GM23338 (cell line): Measurements from ENCODE around the gene HHAT. TPM values are rescaled to one million over a fixed set of nuclear protein-coding genes. Genes with fewer than 3 reads are reported as not detected.
A peak's percentile ranks its signal among the peaks of the same experiment; 100 is the strongest.

ENCODE experiments used
- ATAC-seq: fragments of 200-7000 bp; cut with Tn5 transposase; 3 replicates; pipeline ENCODE4 v1.9.1; 2020
- DNase-seq: peaks from one replicate; pipeline ENCODE4 v3.0.0-alpha.2; 2015; ENCODE audit warnings: low spot score
- H2AFZ ChIP-seq: fragments of 200-600 bp; sonication (generic); 2 replicates; pipeline ENCODE4 v1.8.0; 2016; ENCODE audit warnings: antibody characterized with exemption, mild to moderate bottlenecking, moderate library complexity
- H3F3A ChIP-seq: fragments of 200-600 bp; sonication (generic); replicated peaks from 2 replicates; pipeline ENCODE4 v1.8.0; 2017; ENCODE audit warnings: antibody characterized with exemption, mixed run types, low read depth
- H3K27ac ChIP-seq: fragments of 200-600 bp; sonication (generic); 2 replicates; pipeline ENCODE4 v1.6.1; 2016; ENCODE audit warnings: low read depth
- H3K27me3 ChIP-seq: fragments of 200-600 bp; sonication (generic); 2 replicates; pipeline ENCODE4 v1.8.0; 2016; ENCODE audit warnings: mild to moderate bottlenecking, mixed run types, moderate library complexity; ENCODE audit not compliant: insufficient read depth
- H3K36me3 ChIP-seq: fragments of 200-600 bp; sonication (generic); 2 replicates; pipeline ENCODE4 v1.8.0; 2016; ENCODE audit warnings: mild to moderate bottlenecking; ENCODE audit not compliant: insufficient read depth
- H3K4me1 ChIP-seq: fragments of 200-600 bp; sonication (generic); 2 replicates; pipeline ENCODE4 v1.8.0; 2016; ENCODE audit warnings: mild to moderate bottlenecking, moderate library complexity; ENCODE audit not compliant: insufficient read depth
- H3K4me2 ChIP-seq: fragments of 200-600 bp; sonication (generic); 2 replicates; pipeline ENCODE4 v1.7.1; 2017; ENCODE audit warnings: mixed run types
- H3K4me3 ChIP-seq: fragments of 200-600 bp; sonication (generic); 2 replicates; pipeline ENCODE4 v1.6.1; 2016; ENCODE audit warnings: mixed run types
- H3K79me2 ChIP-seq: fragments of 200-600 bp; sonication (generic); replicated peaks from 2 replicates; pipeline ENCODE4 v1.8.0; 2017; ENCODE audit warnings: mild to moderate bottlenecking; ENCODE audit not compliant: insufficient read depth
- H3K9me2 ChIP-seq: fragments of 200-600 bp; sonication (generic); 2 replicates; pipeline ENCODE4 v1.8.0; 2017; ENCODE audit not compliant: insufficient read depth
- H4K20me1 ChIP-seq: fragments of 200-600 bp; sonication (generic); replicated peaks from 2 replicates; pipeline ENCODE4 v1.8.0; 2017; ENCODE audit warnings: mild to moderate bottlenecking; ENCODE audit not compliant: insufficient read depth
- H3K27ac Mint-ChIP-seq: 2 replicates; pipeline ENCODE4 v1.8.0; 2020; ENCODE audit warnings: inconsistent platforms, mild to moderate bottlenecking, moderate library complexity, mixed read lengths
- H3K27me3 Mint-ChIP-seq: 3 replicates; pipeline ENCODE4 v1.8.0; 2022; ENCODE audit warnings: low read depth, mild to moderate bottlenecking, moderate library complexity, mixed read lengths, inconsistent platforms; ENCODE audit not compliant: insufficient read depth, poor library complexity
- H3K36me3 Mint-ChIP-seq: 3 replicates; pipeline ENCODE4 v1.8.0; 2021; ENCODE audit warnings: low read depth, mild to moderate bottlenecking, inconsistent platforms, moderate library complexity, mixed read lengths
- H3K4me1 Mint-ChIP-seq: 3 replicates; pipeline ENCODE4 v1.8.0; 2020; ENCODE audit warnings: mild to moderate bottlenecking, inconsistent platforms, mixed read lengths
- H3K4me3 Mint-ChIP-seq: 3 replicates; pipeline ENCODE4 v1.8.0; 2021; ENCODE audit warnings: moderate library complexity, mild to moderate bottlenecking, inconsistent platforms, mixed read lengths
- H3K9me3 Mint-ChIP-seq: 3 replicates; pipeline ENCODE4 v1.8.0; 2020; ENCODE audit warnings: moderate library complexity, mild to moderate bottlenecking, inconsistent platforms, mixed read lengths
- CREB1 ChIP-seq: fragments of 250-450 bp; sonication (Bioruptor Pico); IDR thresholded peaks from 2 replicates; pipeline ENCODE4 v1.5.0; 2020; ENCODE audit warnings: low read depth, mild to moderate bottlenecking, moderate library complexity
- EZH2 ChIP-seq: fragments of 200-600 bp; sonication (generic); IDR thresholded peaks from one replicate; pipeline ENCODE4 v1.8.0; 2017; ENCODE audit warnings: antibody characterized with exemption, mild to moderate bottlenecking, low read depth; ENCODE audit not compliant: unreplicated experiment
- JUNB ChIP-seq: IDR thresholded peaks from one replicate; pipeline ENCODE4 v1.6.1; 2016; ENCODE audit warnings: antibody characterized with exemption; ENCODE audit not compliant: unreplicated experiment
- NANOG ChIP-seq: IDR thresholded peaks from 2 replicates; pipeline ENCODE4 v1.6.1; 2016; ENCODE audit warnings: antibody characterized with exemption, borderline replicate concordance
- POLR2AphosphoS5 ChIP-seq: IDR thresholded peaks from 2 replicates; pipeline ENCODE4 v1.6.1; 2016; ENCODE audit warnings: antibody characterized with exemption, low read depth
- REST ChIP-seq: IDR thresholded peaks from one replicate; pipeline ENCODE4 v1.6.1; 2018; ENCODE audit warnings: antibody characterized with exemption; ENCODE audit not compliant: unreplicated experiment
- STAT1 ChIP-seq: IDR thresholded peaks from one replicate; pipeline ENCODE4 v1.6.1; 2016; ENCODE audit warnings: antibody characterized with exemption; ENCODE audit not compliant: unreplicated experiment
- ZNF114 ChIP-seq: fragments of 250-450 bp; sonication (Bioruptor Pico); IDR thresholded peaks from 2 replicates; pipeline ENCODE4 v1.5.0; 2020; ENCODE audit warnings: mild to moderate bottlenecking, moderate library complexity
- polyA plus RNA-seq: library from polyadenylated mRNA; unstranded; fragments of >200 nt; fragmentation: Nextera tagmentation; extraction: Ambion mirVana; gene quantifications from 2 replicates; pipeline ENCODE4 v1.2.1, GENCODE V29; 2016
- total RNA-seq: library from RNA; depleted of rRNA; stranded (reverse); fragments of >200 nt; shearing (Covaris generic); gene quantifications from 2 replicates; pipeline ENCODE4 v1.2.3, GENCODE V29; 2014
- TF ChIP-seq, protein P1 (sequence below), 2 experiments: fragments of 200-600 bp in 1 of 2; sonication (generic) in 1 of 2; conservative IDR thresholded peaks; 2 replicates each; pipeline versions ENCODE4 v1.5.1 to v1.6.1; 2016 to 2017; ENCODE audit warnings: antibody characterized with exemption in 2 of 2, low read depth in 2 of 2, mild to moderate bottlenecking in 2 of 2, moderate library complexity in 1 of 2

Gene HHAT
- total and polyA plus RNA-seq, 2 experiments from 2014 or later, result 0.11 to 0.66 TPM

GRCh38 chr1:210626341-210626740, 297.6 kb downstream of the HHAT start (continued):
- TF ChIP-seq REST (no peak), EZH2 (no peak), CREB1 (CRISPR knock-in tag) (no peak), ZNF114 (CRISPR knock-in tag) (no peak)
- TF ChIP-seq, protein P1, sequence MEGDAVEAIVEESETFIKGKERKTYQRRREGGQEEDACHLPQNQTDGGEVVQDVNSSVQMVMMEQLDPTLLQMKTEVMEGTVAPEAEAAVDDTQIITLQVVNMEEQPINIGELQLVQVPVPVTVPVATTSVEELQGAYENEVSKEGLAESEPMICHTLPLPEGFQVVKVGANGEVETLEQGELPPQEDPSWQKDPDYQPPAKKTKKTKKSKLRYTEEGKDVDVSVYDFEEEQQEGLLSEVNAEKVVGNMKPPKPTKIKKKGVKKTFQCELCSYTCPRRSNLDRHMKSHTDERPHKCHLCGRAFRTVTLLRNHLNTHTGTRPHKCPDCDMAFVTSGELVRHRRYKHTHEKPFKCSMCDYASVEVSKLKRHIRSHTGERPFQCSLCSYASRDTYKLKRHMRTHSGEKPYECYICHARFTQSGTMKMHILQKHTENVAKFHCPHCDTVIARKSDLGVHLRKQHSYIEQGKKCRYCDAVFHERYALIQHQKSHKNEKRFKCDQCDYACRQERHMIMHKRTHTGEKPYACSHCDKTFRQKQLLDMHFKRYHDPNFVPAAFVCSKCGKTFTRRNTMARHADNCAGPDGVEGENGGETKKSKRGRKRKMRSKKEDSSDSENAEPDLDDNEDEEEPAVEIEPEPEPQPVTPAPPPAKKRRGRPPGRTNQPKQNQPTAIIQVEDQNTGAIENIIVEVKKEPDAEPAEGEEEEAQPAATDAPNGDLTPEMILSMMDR (conservative IDR thresholded peaks at IDR 0.05; ENCODE audit: low read depth in 2 of 2), result no peak

DNA sequence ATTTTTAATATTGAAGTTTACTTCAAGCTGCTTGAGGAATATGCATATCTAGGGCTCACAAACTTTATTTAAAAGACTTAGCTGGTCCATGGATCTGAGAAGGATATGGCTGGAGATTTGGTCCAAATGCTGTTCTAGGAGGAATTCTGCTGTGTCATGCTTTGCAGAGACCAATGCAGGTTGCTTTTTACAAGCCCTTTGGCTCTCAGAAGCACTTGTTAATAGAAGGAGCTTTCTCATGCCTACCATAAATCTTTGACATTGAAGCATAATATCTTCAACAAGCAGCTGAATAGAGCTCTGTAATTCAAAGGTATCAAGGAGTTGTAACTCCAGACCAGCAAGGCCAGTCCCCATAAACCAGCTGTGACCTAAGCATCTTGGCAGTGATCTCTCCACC, 299.1 kb downstream of the HHAT start:
- H3K27me3 Mint-ChIP-seq, result peaks cover 5% of the 10 kb centered on the region
- no peaks in the 10 kb centered on the region for H3K27me3 ChIP-seq
- no peak overlapping the region for H3K27ac ChIP-seq
- no peaks in the 10 kb centered on the region for H3K36me3 Mint-ChIP-seq
- H3K4me2 ChIP-seq, result no peak overlapping the region
- no peaks in the 10 kb centered on the region for H3K79me2 ChIP-seq
- no peaks in the 10 kb centered on the region for H3K36me3 ChIP-seq
- no peaks in the 10 kb centered on the region for H3F3A ChIP-seq
- H3K27ac Mint-ChIP-seq, result 0 out of 2 replicates have a peak overlapping the region, but pooled peaks have one; percentile 60
- no peak overlapping the region for H2AFZ ChIP-seq
- no peaks in the 10 kb centered on the region; the same call in 2 of the 3 replicates for H3K4me1 Mint-ChIP-seq
- H3K9me3 Mint-ChIP-seq, result no peaks in the 10 kb centered on the region
- DNase-seq (no peak), ATAC-seq (no peak)
- no peaks in the 10 kb centered on the region for H4K20me1 ChIP-seq
- no peak overlapping the region for H3K4me3 ChIP-seq
- peaks cover 3% of the 10 kb centered on the region; the same call in 1 of the 2 replicates for H3K9me2 ChIP-seq
- H3K4me1 ChIP-seq, result no peaks in the 10 kb centered on the region
- no peak overlapping the region for H3K4me3 Mint-ChIP-seq
- TF ChIP-seq, protein P1 (conservative IDR thresholded peaks at IDR 0.05; ENCODE audit: low read depth in 2 of 2), result no peak
- TF ChIP-seq NANOG (no peak), JUNB (no peak), REST (no peak), POLR2AphosphoS5 (no peak), STAT1 (no peak), EZH2 (no peak)
